Tibial nerve (tissue), 3 donors: ENCODE results near the gene CSF1R.

Experiments
- CTCF ChIP-seq, 5 experiments: fragments of 200-600 bp in 3 of 5; fragments of 450-650 bp in 2 of 5; sonication (generic) in 3 of 5; IDR thresholded peaks; one replicate each; pipeline ENCODE4 v1.5.1; 2016 to 2019; ENCODE audit warnings: antibody characterized with exemption in 5 of 5, mild to moderate bottlenecking in 3 of 5, moderate library complexity in 2 of 5
- POLR2A ChIP-seq, 2 donors: fragments of 450-650 bp; IDR thresholded peaks; one replicate each; pipeline ENCODE4 v1.6.1; 2017; ENCODE audit warnings: antibody characterized with exemption in 2 of 2, mild to moderate bottlenecking in 2 of 2, moderate library complexity in 2 of 2

GRCh38 chr5:150023136-150023535 lies 63.2 kb downstream of the CSF1R start:
- TF ChIP-seq CTCF (IDR thresholded peaks at IDR 0.05): no peak
- no peak for TF ChIP-seq POLR2A (IDR thresholded peaks at IDR 0.05)
